Measurements from ENCODE around the gene TMC3.

TMC3 gene

GRCh38 chr15:81298611-81299010, 75.4 kb downstream of the TMC3 start:
- no peak for DNase-seq (ENCODE audit: low read depth, low spot score)

GRCh38 chr15:81297603-81298575, 76.1 kb downstream of the TMC3 start:
- no peak for DNase-seq (ENCODE audit: low read depth, low spot score)

- no peak for DNase-seq (ENCODE audit: low read depth, low spot score)
Measured at GRCh38 chr15:81297147-81297572, 76.9 kb downstream of the TMC3 start.

GRCh38 chr15:81296673-81297072, 77.3 kb downstream of the TMC3 start:
- no peak for DNase-seq (ENCODE audit: low read depth, low spot score)

GRCh38 chr15:81296186-81296585, 77.8 kb downstream of the TMC3 start:
- DNase-seq (ENCODE audit: low read depth, low spot score) = no peak

GRCh38 chr15:81295486-81296121, 78.4 kb downstream of the TMC3 start:
- DNase-seq (ENCODE audit: low read depth, low spot score) = no peak

- no peak for DNase-seq (ENCODE audit: low read depth, low spot score)
Measured at GRCh38 chr15:81294516-81294880, 79.5 kb downstream of the TMC3 start.

GRCh38 chr15:81293728-81294515, 80.1 kb downstream of the TMC3 start:
- DNase-seq (ENCODE audit: low read depth, low spot score) = no peak

- DNase-seq (ENCODE audit: low read depth, low spot score) = no peak
Measured at GRCh38 chr15:81292523-81293001, 81.5 kb downstream of the TMC3 start.

- DNase-seq (ENCODE audit: low read depth, low spot score) = no peak
Measured at GRCh38 chr15:81291916-81292522, 82.0 kb downstream of the TMC3 start.

- DNase-seq (ENCODE audit: low read depth, low spot score) = no peak
Measured at GRCh38 chr15:81289910-81290309, 84.1 kb downstream of the TMC3 start.

GRCh38 chr15:81288616-81289015, 85.4 kb downstream of the TMC3 start:
- DNase-seq (ENCODE audit: low read depth, low spot score) = no peak

GRCh38 chr15:81288040-81288439, 86.0 kb downstream of the TMC3 start:
- DNase-seq (ENCODE audit: low read depth, low spot score) = no peak

GRCh38 chr15:81286621-81287121, 87.3 kb downstream of the TMC3 start:
- DNase-seq (ENCODE audit: low read depth, low spot score) = no peak

GRCh38 chr15:81285461-81285860, 88.6 kb downstream of the TMC3 start:
- no peak for DNase-seq (ENCODE audit: low read depth, low spot score)

GRCh38 chr15:81284256-81285031, 89.6 kb downstream of the TMC3 start:
- DNase-seq (ENCODE audit: low read depth, low spot score) = no peak

GRCh38 chr15:81282911-81283310, 91.1 kb downstream of the TMC3 start:
- DNase-seq (ENCODE audit: low read depth, low spot score) = no peak

- no peak for DNase-seq (ENCODE audit: low read depth, low spot score)
Measured at GRCh38 chr15:81282606-81282895, 91.5 kb downstream of the TMC3 start.

- DNase-seq (ENCODE audit: low read depth, low spot score) = no peak
Measured at GRCh38 chr15:81281766-81282605, 92.0 kb downstream of the TMC3 start.

- DNase-seq (ENCODE audit: low read depth, low spot score) = no peak
Measured at GRCh38 chr15:81281456-81281735, 92.6 kb downstream of the TMC3 start.

All from brain pericyte (primary cell).